OCI-LY3 (cell line): ENCODE results near the gene HOXD3.

Experiments
- EZH2phosphoT487 ChIP-seq: fragments of 200-600 bp; shearing (Covaris generic); IDR thresholded peaks from 2 replicates; pipeline ENCODE4 v1.6.1; 2018; ENCODE audit warnings: antibody characterized with exemption, mixed run types, low read depth
- TF ChIP-seq, protein P1 (sequence below): fragments of 200-600, 300-600 bp; sonication (generic); IDR thresholded peaks from 2 replicates; pipeline ENCODE4 v1.5.1; 2014; ENCODE audit warnings: antibody characterized with exemption, low read length, low read depth

DNA sequence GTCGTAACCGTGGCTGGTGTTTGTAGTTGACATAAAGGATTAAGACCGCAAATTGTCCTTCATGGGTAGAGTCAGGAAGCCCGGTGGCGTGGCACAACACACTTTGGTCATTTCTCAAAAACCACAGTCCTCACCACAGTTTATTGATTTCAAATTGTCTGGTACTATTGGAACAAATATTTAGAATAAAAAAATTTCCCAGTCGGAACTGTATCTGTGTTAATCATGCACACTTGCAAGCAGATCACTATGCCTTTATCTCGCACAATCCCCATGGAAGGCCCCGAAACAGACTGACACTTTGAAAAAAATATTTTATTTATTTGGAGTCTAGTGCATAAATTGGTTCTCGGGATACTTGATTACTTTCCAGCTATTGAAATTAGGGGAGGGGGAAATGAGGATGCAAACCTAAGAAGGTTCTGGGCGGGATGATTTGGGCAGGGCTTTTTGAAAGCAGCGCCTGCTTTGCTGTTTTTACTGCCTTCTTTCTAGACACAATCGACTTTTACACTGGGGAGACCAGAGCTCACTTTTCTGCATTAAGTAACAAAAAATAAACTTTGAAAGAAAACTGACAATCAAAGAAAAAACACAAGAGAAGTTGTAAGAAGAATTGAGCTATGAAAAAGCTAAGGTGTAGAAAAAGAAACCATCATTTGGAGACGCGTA lies 15.9 kb downstream of the HOXD3 start:
- TF ChIP-seq, protein P1, sequence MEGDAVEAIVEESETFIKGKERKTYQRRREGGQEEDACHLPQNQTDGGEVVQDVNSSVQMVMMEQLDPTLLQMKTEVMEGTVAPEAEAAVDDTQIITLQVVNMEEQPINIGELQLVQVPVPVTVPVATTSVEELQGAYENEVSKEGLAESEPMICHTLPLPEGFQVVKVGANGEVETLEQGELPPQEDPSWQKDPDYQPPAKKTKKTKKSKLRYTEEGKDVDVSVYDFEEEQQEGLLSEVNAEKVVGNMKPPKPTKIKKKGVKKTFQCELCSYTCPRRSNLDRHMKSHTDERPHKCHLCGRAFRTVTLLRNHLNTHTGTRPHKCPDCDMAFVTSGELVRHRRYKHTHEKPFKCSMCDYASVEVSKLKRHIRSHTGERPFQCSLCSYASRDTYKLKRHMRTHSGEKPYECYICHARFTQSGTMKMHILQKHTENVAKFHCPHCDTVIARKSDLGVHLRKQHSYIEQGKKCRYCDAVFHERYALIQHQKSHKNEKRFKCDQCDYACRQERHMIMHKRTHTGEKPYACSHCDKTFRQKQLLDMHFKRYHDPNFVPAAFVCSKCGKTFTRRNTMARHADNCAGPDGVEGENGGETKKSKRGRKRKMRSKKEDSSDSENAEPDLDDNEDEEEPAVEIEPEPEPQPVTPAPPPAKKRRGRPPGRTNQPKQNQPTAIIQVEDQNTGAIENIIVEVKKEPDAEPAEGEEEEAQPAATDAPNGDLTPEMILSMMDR: no peak
- no peak for TF ChIP-seq EZH2phosphoT487
